GM18517 (cell line): ENCODE results near the gene MDM2.
A peak's percentile ranks its signal among the peaks of the same experiment; 100 is the strongest.
"Not testable (repeated sequence)": the region's sequence is repeated elsewhere in the genome, so short reads cannot be mapped to it uniquely, and the experiment has no call there.

Source experiments
- ATAC-seq: cut with Tn5 transposase; IDR thresholded peaks from one replicate; pipeline ENCODE4 v1.9.1; 2021; ENCODE audit warnings: mild to moderate bottlenecking, moderate library complexity; ENCODE audit not compliant: unreplicated experiment

The MDM2 gene

GRCh38 chr12:68785358-68785757, 22.6 kb upstream of the MDM2 start:
- no peak for ATAC-seq

- no peak for ATAC-seq
Observed at GRCh38 chr12:68785823-68786222, 22.2 kb upstream of the MDM2 start.

GRCh38 chr12:68786929-68787328, 21.0 kb upstream of the MDM2 start:
- ATAC-seq = no peak

- ATAC-seq = no peak
Observed at GRCh38 chr12:68788554-68789143, 19.3 kb upstream of the MDM2 start.

GRCh38 chr12:68789144-68789878, 18.7 kb upstream of the MDM2 start:
- ATAC-seq = no peak

GRCh38 chr12:68790081-68790951, 17.7 kb upstream of the MDM2 start:
- no peak for ATAC-seq

- no peak for ATAC-seq
Observed at GRCh38 chr12:68790952-68791234, 17.1 kb upstream of the MDM2 start.

GRCh38 chr12:68791897-68792481, 16.0 kb upstream of the MDM2 start:
- ATAC-seq = no peak

- ATAC-seq = peak; percentile 93
Observed at GRCh38 chr12:68792952-68793351, 15.0 kb upstream of the MDM2 start.

GRCh38 chr12:68793436-68793835, 14.5 kb upstream of the MDM2 start:
- ATAC-seq = no peak

- no peak for ATAC-seq
Observed at GRCh38 chr12:68793975-68794652, 13.9 kb upstream of the MDM2 start.

- no peak for ATAC-seq
Observed at GRCh38 chr12:68794653-68795251, 13.2 kb upstream of the MDM2 start.

- ATAC-seq = no peak
Observed at GRCh38 chr12:68796399-68796798, 11.6 kb upstream of the MDM2 start.

- no peak for ATAC-seq
Observed at GRCh38 chr12:68798882-68799234, 9.1 kb upstream of the MDM2 start.

GRCh38 chr12:68800294-68800693, 7.7 kb upstream of the MDM2 start:
- ATAC-seq = no peak

GRCh38 chr12:68801124-68801523, 6.9 kb upstream of the MDM2 start:
- ATAC-seq = not testable (repeated sequence)

GRCh38 chr12:68802372-68802745, 5.6 kb upstream of the MDM2 start:
- not testable (repeated sequence) for ATAC-seq

- not testable (repeated sequence) for ATAC-seq
Observed at GRCh38 chr12:68802911-68803651, 4.9 kb upstream of the MDM2 start.

- no peak for ATAC-seq
Observed at GRCh38 chr12:68803948-68804656, 3.9 kb upstream of the MDM2 start.
